Measurements from ENCODE around the gene SKI. TPM values are rescaled to one million over a fixed set of nuclear protein-coding genes. Genes with fewer than 3 reads are reported as not detected.
A peak's percentile ranks its signal among the peaks of the same experiment; 100 is the strongest.

The SKI gene
- total and polyA plus RNA-seq, 2 experiments from 2014 or later: 9.3 to 66.8 TPM

DNA sequence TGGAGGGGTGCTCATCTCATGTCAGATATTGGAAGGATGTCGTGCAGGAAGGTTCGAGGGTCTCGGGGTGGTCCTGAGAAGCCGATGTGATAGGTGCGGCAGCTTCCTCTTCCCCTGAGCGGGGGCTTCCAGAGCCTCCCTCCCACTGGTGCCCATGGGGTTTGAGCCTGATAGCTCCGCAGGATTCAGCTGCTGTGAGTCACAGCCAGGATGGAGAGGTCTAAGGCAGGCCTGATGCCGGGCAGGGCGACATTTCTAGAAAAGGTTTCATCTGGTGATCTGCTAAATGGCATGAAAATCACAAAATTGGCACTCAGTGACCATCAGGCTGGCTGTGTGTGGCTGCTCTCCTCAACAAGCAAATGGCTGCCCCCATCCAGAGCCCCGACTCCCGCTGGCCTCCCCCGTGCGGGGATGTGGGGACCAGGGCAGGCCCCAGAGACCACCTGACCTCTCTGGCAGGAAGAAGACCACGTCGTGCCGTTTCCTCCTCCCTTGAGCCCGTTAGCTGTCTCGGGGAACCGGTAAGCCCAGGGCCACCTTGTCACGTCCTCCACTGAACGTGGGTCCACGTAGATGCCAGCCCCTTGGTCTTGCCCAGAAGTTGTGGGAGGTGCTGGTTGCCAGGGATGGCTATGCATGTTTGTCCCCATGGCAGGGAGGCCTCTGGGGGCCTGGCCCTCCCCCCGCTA lies 66.1 kb downstream of the SKI start:
- Histone ChIP-seq H3K4me1 (ENCODE audit: insufficient read depth) (peaks cover 10% of the 10 kb centered on the region), H3K79me2 (replicated peaks; ENCODE audit: insufficient read depth) (peaks cover 98% of the 10 kb centered on the region), H3K36me3 (ENCODE audit: insufficient read depth) (no peaks in the 10 kb centered on the region), H2AFZ (no peak overlapping the region), H3K4me3 (no peak overlapping the region), H4K20me1 (replicated peaks; ENCODE audit: insufficient read depth) (peaks cover 29% of the 10 kb centered on the region; the same call in 1 of the 2 replicates), H3K9me2 (ENCODE audit: insufficient read depth) (no peaks in the 10 kb centered on the region), H3K27me3 (ENCODE audit: insufficient read depth) (no peaks in the 10 kb centered on the region), H3K27ac (ENCODE audit: low read depth) (no peak overlapping the region), H3F3A (replicated peaks; ENCODE audit: low read depth) (no peaks in the 10 kb centered on the region), H3K4me2 (no peak overlapping the region)
- peaks cover 41% of the 10 kb centered on the region for H3K4me1 Mint-ChIP-seq
- TF ChIP-seq CREB1 (CRISPR knock-in tag; IDR thresholded peaks at IDR 0.05; ENCODE audit: low read depth) (no peak), EZH2phosphoT487 (IDR thresholded peaks at IDR 0.05; ENCODE audit: unreplicated experiment) (no peak), ZNF114 (CRISPR knock-in tag; IDR thresholded peaks at IDR 0.05) (no peak), CTCF (conservative IDR thresholded peaks at IDR 0.05; ENCODE audit: low read depth in 2 of 2) (no peak), NANOG (IDR thresholded peaks at IDR 0.05; ENCODE audit: borderline replicate concordance) (no peak), POLR2AphosphoS5 (IDR thresholded peaks at IDR 0.05; ENCODE audit: low read depth) (no peak), JUNB (IDR thresholded peaks at IDR 0.05; ENCODE audit: unreplicated experiment) (no peak)
- no peaks in the 10 kb centered on the region for H3K36me3 Mint-ChIP-seq (ENCODE audit: low read depth)
- H3K27ac Mint-ChIP-seq: peak overlapping the region; percentile 49; the same call in 1 of the 2 replicates
- ATAC-seq (no peak), DNase-seq (ENCODE audit: low spot score) (no peak)
- H3K9me3 Mint-ChIP-seq: no peaks in the 10 kb centered on the region; the same call in 2 of the 3 replicates
- peaks cover 37% of the 10 kb centered on the region for H3K27me3 Mint-ChIP-seq (ENCODE audit: insufficient read depth, low read depth, poor library complexity)
- no peak overlapping the region for H3K4me3 Mint-ChIP-seq

GRCh38 chr1:2294725-2295078 lies 66.6 kb downstream of the SKI start:
- Histone ChIP-seq H4K20me1 (replicated peaks; ENCODE audit: insufficient read depth) (peaks cover 29% of the 10 kb centered on the region; the same call in 1 of the 2 replicates), H3K79me2 (replicated peaks; ENCODE audit: insufficient read depth) (peaks cover 100% of the 10 kb centered on the region), H3F3A (replicated peaks; ENCODE audit: low read depth) (no peaks in the 10 kb centered on the region), H3K4me2 (no peak overlapping the region), H3K4me1 (ENCODE audit: insufficient read depth) (peaks cover 10% of the 10 kb centered on the region), H3K27me3 (ENCODE audit: insufficient read depth) (no peaks in the 10 kb centered on the region), H3K36me3 (ENCODE audit: insufficient read depth) (no peaks in the 10 kb centered on the region), H3K27ac (ENCODE audit: low read depth) (no peak overlapping the region), H3K4me3 (no peak overlapping the region), H2AFZ (no peak overlapping the region), H3K9me2 (ENCODE audit: insufficient read depth) (no peaks in the 10 kb centered on the region)
- no peak for ATAC-seq
- Mint-ChIP-seq H3K27me3 (ENCODE audit: insufficient read depth, low read depth, poor library complexity) (peaks cover 34% of the 10 kb centered on the region), H3K4me1 (peaks cover 38% of the 10 kb centered on the region), H3K9me3 (no peaks in the 10 kb centered on the region; the same call in 2 of the 3 replicates), H3K36me3 (ENCODE audit: low read depth) (no peaks in the 10 kb centered on the region), H3K4me3 (no peak overlapping the region), H3K27ac (no peak overlapping the region)
- TF ChIP-seq REST (IDR thresholded peaks at IDR 0.05; ENCODE audit: unreplicated experiment) (no peak), CTCF (conservative IDR thresholded peaks at IDR 0.05; ENCODE audit: low read depth in 2 of 2) (no peak), ZNF114 (CRISPR knock-in tag; IDR thresholded peaks at IDR 0.05) (no peak), NANOG (IDR thresholded peaks at IDR 0.05; ENCODE audit: borderline replicate concordance) (no peak), JUNB (IDR thresholded peaks at IDR 0.05; ENCODE audit: unreplicated experiment) (no peak)
- DNase-seq (ENCODE audit: low spot score): no peak

Measured in GM23338 (cell line).